Measurements from ENCODE around the gene SPPL3.
"Not testable (repeated sequence)": the region's sequence is repeated elsewhere in the genome, so short reads cannot be mapped to it uniquely, and the experiment has no call there.

SPPL3 gene

GRCh38 chr12:120744922-120745493 is 159.2 kb downstream of the SPPL3 start:
- no peak for DNase-seq (ENCODE audit: low spot score)

- no peak for DNase-seq (ENCODE audit: low spot score)
Measured at GRCh38 chr12:120741476-120742421, 162.4 kb downstream of the SPPL3 start.

- no peak for DNase-seq (ENCODE audit: low spot score)
Measured at GRCh38 chr12:120740871-120741270, 163.3 kb downstream of the SPPL3 start.

GRCh38 chr12:120739821-120740613 is 164.1 kb downstream of the SPPL3 start:
- DNase-seq (ENCODE audit: low spot score) = no peak

GRCh38 chr12:120739031-120739762 is 165.0 kb downstream of the SPPL3 start:
- peak; percentile 27 for DNase-seq (ENCODE audit: low spot score)

- DNase-seq (ENCODE audit: low spot score) = no peak
Measured at GRCh38 chr12:120738252-120739030, 165.7 kb downstream of the SPPL3 start.

GRCh38 chr12:120737557-120738251 is 166.5 kb downstream of the SPPL3 start:
- peak; percentile 34 for DNase-seq (ENCODE audit: low spot score)

GRCh38 chr12:120736404-120737331 is 167.5 kb downstream of the SPPL3 start:
- DNase-seq (ENCODE audit: low spot score) = no peak

- DNase-seq (ENCODE audit: low spot score) = no peak
Measured at GRCh38 chr12:120735181-120735580, 169.0 kb downstream of the SPPL3 start.

GRCh38 chr12:120734210-120734609 is 169.9 kb downstream of the SPPL3 start:
- DNase-seq (ENCODE audit: low spot score) = no peak

- no peak for DNase-seq (ENCODE audit: low spot score)
Measured at GRCh38 chr12:120733574-120733973, 170.6 kb downstream of the SPPL3 start.

- not testable (repeated sequence) for DNase-seq (ENCODE audit: low spot score)
Measured at GRCh38 chr12:120732198-120732597, 172.0 kb downstream of the SPPL3 start.

- no peak for DNase-seq (ENCODE audit: low spot score)
Measured at GRCh38 chr12:120726961-120727360, 177.2 kb downstream of the SPPL3 start.

GRCh38 chr12:120726510-120726793 is 177.7 kb downstream of the SPPL3 start:
- no peak for DNase-seq (ENCODE audit: low spot score)

- peak; percentile 87 for DNase-seq (ENCODE audit: low spot score)
Measured at GRCh38 chr12:120725659-120726509, 178.3 kb downstream of the SPPL3 start, which contains the start of gene ACADS. ACADS (plus strand) TSS chr12:120725826; CDS start chr12:120725886, 60 bp downstream.

GRCh38 chr12:120725151-120725658 is 179.0 kb downstream of the SPPL3 start:
- DNase-seq (ENCODE audit: low spot score) = no peak

- no peak for DNase-seq (ENCODE audit: low spot score)
Measured at GRCh38 chr12:120724720-120725119, 179.4 kb downstream of the SPPL3 start.

GRCh38 chr12:120722784-120723183 is 181.4 kb downstream of the SPPL3 start:
- DNase-seq (ENCODE audit: low spot score) = no peak
